Measurements from ENCODE around the gene MPHOSPH9.

DNA sequence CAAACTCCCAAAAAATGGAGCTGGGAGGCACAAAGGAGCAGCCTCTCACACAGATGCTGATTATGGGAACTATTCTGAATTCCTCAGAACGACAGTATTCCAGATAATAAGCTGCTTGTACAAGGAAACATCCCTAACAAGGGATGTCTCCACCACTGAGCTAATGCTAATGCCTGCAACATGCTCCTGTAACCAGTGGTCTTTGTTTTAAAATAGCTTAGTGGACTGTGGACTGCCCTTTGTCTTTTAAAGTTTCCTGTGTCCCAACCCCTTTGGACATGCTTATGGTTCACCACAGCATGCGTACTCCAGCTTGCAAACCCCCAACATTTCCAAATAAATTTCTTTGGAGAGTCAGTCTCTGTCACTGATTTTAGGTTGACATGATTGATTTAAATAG lies 65.6 kb downstream of the MPHOSPH9 start:
- no peak for TF ChIP-seq POLR2A (IDR thresholded peaks at IDR 0.05)
- TF ChIP-seq, protein P1, sequence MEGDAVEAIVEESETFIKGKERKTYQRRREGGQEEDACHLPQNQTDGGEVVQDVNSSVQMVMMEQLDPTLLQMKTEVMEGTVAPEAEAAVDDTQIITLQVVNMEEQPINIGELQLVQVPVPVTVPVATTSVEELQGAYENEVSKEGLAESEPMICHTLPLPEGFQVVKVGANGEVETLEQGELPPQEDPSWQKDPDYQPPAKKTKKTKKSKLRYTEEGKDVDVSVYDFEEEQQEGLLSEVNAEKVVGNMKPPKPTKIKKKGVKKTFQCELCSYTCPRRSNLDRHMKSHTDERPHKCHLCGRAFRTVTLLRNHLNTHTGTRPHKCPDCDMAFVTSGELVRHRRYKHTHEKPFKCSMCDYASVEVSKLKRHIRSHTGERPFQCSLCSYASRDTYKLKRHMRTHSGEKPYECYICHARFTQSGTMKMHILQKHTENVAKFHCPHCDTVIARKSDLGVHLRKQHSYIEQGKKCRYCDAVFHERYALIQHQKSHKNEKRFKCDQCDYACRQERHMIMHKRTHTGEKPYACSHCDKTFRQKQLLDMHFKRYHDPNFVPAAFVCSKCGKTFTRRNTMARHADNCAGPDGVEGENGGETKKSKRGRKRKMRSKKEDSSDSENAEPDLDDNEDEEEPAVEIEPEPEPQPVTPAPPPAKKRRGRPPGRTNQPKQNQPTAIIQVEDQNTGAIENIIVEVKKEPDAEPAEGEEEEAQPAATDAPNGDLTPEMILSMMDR (IDR thresholded peaks at IDR 0.05), result no peak

All from lower leg skin (tissue), 3 donors.